RWPE1 (cell line): ENCODE measurements around the gene CRB2.

ENCODE experiments used
- CTCF ChIA-PET: fragments of 350-600 bp; sonication (Branson Sonifier 250); formaldehyde crosslinking; extraction: SDS; loops from one replicate; lab custom pipeline; 2021; lab: Yijun Ruan, JAX
- POLR2A ChIA-PET: fragments of 400-600 bp; formaldehyde crosslinking; extraction: SDS; loops from one replicate; lab custom pipeline; 2020; ENCODE audit warnings: antibody characterized with exemption; ENCODE audit not compliant: low non-redundant PET; lab: Yijun Ruan, JAX
- DNase-seq: peaks from one replicate; pipeline ENCODE4 v3.0.0; 2012; ENCODE audit warnings: low spot score
- H3K27ac ChIP-seq: fragments of 450-650 bp; 2 replicates; pipeline ENCODE4 v1.5.1; 2017
- TF ChIP-seq, protein P1 (sequence below): fragments of 450-650 bp; conservative IDR thresholded peaks from 2 replicates; pipeline ENCODE4 v1.5.1; 2017; ENCODE audit warnings: low read depth, mild to moderate bottlenecking

The CRB2 gene

DNA sequence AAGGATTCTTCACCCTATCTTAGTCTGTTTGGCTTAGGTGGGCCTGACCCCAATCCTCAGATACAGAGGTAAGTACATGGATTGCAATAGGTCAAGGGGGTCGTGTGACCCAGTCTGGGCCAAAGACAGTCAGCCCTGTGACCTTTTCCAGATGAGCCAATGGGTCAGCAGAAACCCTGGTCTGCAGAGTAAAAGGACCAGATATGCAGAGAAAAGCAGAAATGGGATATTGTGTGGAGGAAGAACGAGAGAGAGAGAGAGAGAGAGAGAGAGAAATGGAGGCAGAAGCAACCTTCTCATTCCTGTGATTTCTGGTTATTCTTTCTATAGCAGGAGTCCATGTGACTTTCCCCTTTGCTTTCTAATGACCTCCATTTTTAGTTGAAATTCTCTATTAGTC lies 40.4 kb upstream of the CRB2 start:
- no peak for DNase-seq
- TF ChIP-seq, protein P1, sequence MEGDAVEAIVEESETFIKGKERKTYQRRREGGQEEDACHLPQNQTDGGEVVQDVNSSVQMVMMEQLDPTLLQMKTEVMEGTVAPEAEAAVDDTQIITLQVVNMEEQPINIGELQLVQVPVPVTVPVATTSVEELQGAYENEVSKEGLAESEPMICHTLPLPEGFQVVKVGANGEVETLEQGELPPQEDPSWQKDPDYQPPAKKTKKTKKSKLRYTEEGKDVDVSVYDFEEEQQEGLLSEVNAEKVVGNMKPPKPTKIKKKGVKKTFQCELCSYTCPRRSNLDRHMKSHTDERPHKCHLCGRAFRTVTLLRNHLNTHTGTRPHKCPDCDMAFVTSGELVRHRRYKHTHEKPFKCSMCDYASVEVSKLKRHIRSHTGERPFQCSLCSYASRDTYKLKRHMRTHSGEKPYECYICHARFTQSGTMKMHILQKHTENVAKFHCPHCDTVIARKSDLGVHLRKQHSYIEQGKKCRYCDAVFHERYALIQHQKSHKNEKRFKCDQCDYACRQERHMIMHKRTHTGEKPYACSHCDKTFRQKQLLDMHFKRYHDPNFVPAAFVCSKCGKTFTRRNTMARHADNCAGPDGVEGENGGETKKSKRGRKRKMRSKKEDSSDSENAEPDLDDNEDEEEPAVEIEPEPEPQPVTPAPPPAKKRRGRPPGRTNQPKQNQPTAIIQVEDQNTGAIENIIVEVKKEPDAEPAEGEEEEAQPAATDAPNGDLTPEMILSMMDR, result no peak
- ChIA-PET CTCF (no interaction called here), POLR2A (no interaction called here)
- no peak overlapping the region for H3K27ac ChIP-seq

- ChIA-PET CTCF (interaction anchor here (0.6 kb wide), 1 partner anchor 11 kb away, joined by 3 read pairs; no protein-coding TSS in a partner anchor), POLR2A (no interaction called here)
- TF ChIP-seq, protein P1, result no peak
- no peak overlapping the region for H3K27ac ChIP-seq
- no peak for DNase-seq
Observed at GRCh38 chr9:123316053-123316718, 39.8 kb upstream of the CRB2 start.

DNA sequence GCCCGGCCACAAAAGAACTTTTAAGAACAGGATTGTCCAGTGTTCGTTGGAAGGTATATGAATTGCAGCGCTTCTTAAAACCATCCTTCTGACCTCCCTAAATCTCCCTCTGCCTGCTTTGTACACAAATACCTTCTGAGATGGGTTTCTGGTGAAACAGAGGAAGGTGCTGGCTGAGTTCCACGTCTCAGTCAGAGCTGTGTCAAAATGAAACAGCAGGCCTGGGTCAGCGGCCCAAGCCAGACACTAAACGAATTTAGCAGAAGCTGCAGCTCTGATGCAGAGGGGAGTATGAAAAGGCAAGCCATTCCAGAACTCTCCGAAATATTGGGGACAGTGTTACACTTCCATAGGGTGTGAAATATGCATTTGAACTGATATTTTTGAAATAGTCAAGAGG lies 37.8 kb upstream of the CRB2 start:
- no peak overlapping the region for H3K27ac ChIP-seq
- CTCF ChIA-PET, result no interaction called here

GRCh38 chr9:123318961-123319421 lies 37.0 kb upstream of the CRB2 start:
- DNase-seq, result no peak
- no peak overlapping the region for H3K27ac ChIP-seq
- TF ChIP-seq, protein P1, result no peak
- ChIA-PET CTCF (interaction anchor here (0.8 kb wide), 1 partner anchor 35 kb away, joined by 3 read pairs; no protein-coding TSS in a partner anchor), POLR2A (interaction anchor here (0.6 kb wide), 1 partner anchor 36 kb away, joined by 3 read pairs; no protein-coding TSS in a partner anchor)

More for the DNA sequence above, 37.8 kb upstream of the CRB2 start:
- TF ChIP-seq, protein P1, result no peak
- DNase-seq, result no peak
- POLR2A ChIA-PET, result no interaction called here

DNA sequence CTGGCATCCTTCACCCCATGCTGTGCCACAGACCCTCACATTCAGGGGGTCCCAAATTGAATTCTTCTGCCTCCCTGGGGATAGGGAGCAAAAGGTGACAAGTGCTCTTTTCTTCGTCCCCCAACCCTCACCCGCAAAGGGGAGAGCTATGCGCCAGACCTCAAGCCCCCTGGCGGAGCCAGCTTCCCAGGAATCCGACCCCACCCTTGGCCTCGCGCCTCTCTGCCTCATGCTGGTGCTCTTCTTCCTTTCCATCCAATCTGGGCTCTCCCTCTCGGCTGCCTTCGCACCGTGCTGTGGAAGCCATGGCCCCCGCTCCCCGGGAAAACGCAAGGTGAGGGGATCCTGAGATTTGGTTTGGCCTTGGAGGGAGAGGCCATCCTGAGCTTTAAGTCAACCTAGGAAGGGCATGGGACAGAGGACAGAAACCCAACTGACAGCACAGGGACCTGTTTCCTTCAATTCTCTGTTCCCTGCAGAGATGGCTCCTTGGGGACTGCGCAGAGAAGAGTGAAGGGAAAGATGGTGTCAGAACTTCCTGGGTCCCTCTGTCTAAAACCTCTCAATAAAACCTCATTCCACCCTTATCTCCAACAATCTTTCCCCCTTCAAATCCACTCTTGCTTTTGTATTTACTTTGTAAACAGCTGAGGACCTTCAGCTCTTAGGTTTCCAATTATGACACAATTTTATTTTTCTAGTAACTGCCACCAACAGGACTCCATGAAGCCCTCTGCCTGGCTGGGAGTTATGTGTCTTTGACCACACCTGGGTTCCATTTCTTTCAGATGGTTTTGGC lies 36.3 kb upstream of the CRB2 start:
- POLR2A ChIA-PET, result no interaction called here
- no peak overlapping the region for H3K27ac ChIP-seq
- CTCF ChIA-PET, result interaction anchor here (0.8 kb wide), 1 partner anchor 35 kb away, joined by 3 read pairs; no protein-coding TSS in a partner anchor
- no peak for DNase-seq
- TF ChIP-seq, protein P1, result no peak

GRCh38 chr9:123320814-123321213 lies 35.2 kb upstream of the CRB2 start:
- H3K27ac ChIP-seq, result no peak overlapping the region
- TF ChIP-seq, protein P1, result no peak
- DNase-seq, result no peak
- POLR2A ChIA-PET, result no interaction called here
- CTCF ChIA-PET, result no interaction called here
